Stimulated activated naive CD8-positive, alpha-beta T cell treated with anti-CD3 and anti-CD28 coated beads, Interleukin-15, Interleukin-2, amounts not matched to agents 100 ng/mL and 50 ng/mL, for 24 hours (primary cell): ENCODE measurements around the gene OR2A12.
"Not testable (repeated sequence)": the region's sequence is repeated elsewhere in the genome, so short reads cannot be mapped to it uniquely, and the experiment has no call there.

Experiments
- H3K27ac Mint-ChIP-seq: one replicate; pipeline ENCODE4 v1.8.0; 2021; ENCODE audit warnings: mild to moderate bottlenecking, mixed read lengths
- H3K27me3 Mint-ChIP-seq: one replicate; pipeline ENCODE4 v1.8.0; 2021; ENCODE audit warnings: mixed read lengths
- H3K36me3 Mint-ChIP-seq: one replicate; pipeline ENCODE4 v1.8.0; 2021; ENCODE audit warnings: low read depth, mixed read lengths
- H3K4me1 Mint-ChIP-seq: one replicate; pipeline ENCODE4 v1.8.0; 2021; ENCODE audit warnings: low read depth, mixed read lengths
- H3K4me3 Mint-ChIP-seq: one replicate; pipeline ENCODE4 v1.8.0; 2021; ENCODE audit warnings: mild to moderate bottlenecking, mixed read lengths
- H3K9me3 Mint-ChIP-seq: one replicate; pipeline ENCODE4 v1.8.0; 2021; ENCODE audit warnings: mixed read lengths

The OR2A12 gene

DNA sequence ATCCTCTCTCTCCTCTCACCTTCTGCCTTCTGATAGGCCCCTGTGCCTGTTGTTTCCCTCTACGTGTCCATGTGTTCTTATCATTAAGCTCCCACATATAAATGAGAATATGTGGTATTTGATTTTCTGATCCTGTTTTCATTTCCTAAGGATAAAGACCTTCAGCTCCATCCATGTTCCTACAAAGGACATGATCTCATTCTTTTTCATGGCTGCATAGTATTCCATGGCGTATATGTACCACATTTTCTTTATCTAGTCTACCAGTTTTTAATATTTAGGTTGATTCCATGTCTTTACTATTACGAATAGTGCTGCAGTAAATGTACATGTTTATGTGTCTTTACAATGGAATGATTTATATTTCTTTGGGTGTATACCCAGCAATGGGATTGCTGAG lies 4.6 kb downstream of the OR2A12 start:
- Mint-ChIP-seq H3K4me3 (no peak overlapping the region), H3K36me3 (no peaks in the 10 kb centered on the region), H3K27ac (no peak overlapping the region), H3K9me3 (peaks cover 8% of the 10 kb centered on the region), H3K4me1 (no peaks in the 10 kb centered on the region), H3K27me3 (peaks cover 5% of the 10 kb centered on the region)

DNA sequence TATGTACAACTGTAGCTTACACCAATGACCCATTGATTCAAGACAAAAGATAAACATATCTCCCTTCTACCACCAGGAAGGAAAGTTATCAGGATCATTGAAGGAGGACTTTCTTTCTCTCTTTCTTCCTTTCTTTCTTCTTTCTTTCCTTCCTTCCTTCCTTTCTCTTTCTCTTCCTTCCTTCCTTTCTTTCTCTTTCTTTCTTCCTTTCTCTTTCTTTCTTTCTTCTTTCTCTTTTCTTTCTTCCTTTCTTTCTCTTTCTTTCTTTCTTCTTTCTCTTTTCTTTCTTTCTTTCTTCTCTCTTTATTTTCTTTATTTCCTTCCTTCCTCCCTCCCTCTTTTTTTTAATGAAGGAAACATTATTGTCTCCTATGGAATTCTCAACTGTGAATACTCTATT lies 12.7 kb downstream of the OR2A12 start:
- Mint-ChIP-seq H3K4me3 (no peak overlapping the region), H3K9me3 (no peaks in the 10 kb centered on the region), H3K27ac (no peak overlapping the region), H3K27me3 (peaks cover 15% of the 10 kb centered on the region), H3K36me3 (no peaks in the 10 kb centered on the region), H3K4me1 (no peaks in the 10 kb centered on the region)

DNA sequence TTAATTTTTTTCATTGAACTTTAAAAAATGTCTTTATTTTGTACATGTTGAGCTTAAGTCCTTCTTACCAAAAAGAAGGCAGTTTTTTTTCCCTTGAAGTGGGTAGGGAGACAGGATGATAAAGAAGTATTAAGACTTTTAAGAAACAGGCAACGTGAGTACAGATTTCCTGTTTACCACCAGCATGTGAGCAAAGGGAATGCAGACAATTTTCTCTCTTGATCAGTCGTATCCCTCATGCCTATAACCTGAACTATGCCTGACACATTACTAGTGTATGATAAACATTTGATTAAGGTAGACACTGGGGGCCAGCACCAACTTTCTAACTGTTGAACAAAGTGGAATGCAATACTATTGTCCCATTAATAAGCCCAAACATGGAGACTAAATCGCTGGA lies 14.5 kb downstream of the OR2A12 start:
- H3K27ac Mint-ChIP-seq = no peak overlapping the region
- no peak overlapping the region for H3K4me3 Mint-ChIP-seq
- no peaks in the 10 kb centered on the region for H3K36me3 Mint-ChIP-seq
- H3K4me1 Mint-ChIP-seq = no peaks in the 10 kb centered on the region
- no peaks in the 10 kb centered on the region for H3K9me3 Mint-ChIP-seq
- peaks cover 19% of the 10 kb centered on the region for H3K27me3 Mint-ChIP-seq

DNA sequence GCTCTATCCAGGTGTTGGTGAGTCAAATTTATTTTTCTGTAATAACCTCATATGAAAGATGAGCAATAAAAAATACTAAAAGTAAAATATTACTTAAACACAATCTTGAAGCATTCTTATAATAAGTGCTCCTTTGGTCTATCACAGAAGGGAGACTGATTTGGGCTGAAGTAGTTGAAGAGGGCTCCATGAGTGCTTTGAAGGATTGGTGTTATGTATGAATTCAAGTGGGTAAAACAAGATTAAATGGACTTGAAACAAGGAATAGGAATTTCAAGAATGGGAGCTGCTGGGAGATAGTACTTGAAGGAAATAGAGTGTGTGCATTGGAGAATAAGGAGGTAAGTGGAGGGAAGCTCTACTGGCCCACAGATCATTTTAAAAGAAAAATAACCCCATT lies 16.0 kb downstream of the OR2A12 start:
- no peaks in the 10 kb centered on the region for H3K9me3 Mint-ChIP-seq
- H3K4me1 Mint-ChIP-seq = no peaks in the 10 kb centered on the region
- no peak overlapping the region for H3K27ac Mint-ChIP-seq
- no peaks in the 10 kb centered on the region for H3K36me3 Mint-ChIP-seq
- H3K27me3 Mint-ChIP-seq = peaks cover 14% of the 10 kb centered on the region
- no peak overlapping the region for H3K4me3 Mint-ChIP-seq

DNA sequence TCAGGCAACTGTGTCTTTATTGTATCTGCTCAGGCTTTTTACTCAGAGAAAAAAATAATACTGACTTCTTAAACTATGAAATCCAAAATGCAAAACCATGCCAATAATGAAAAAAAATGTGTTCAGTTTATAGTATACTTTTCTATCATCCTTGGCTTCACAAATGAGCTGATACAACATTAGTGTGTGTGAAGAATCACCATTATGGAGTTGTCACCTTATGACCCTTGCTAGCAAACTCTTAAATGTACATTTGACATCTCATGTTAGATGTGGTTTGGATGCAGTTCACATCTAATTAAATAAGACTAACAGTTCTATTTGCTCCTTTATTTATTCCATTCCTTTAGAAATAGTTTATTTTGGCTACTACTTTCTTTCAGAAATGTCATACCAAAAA lies 19.1 kb downstream of the OR2A12 start:
- Mint-ChIP-seq H3K27ac (no peak overlapping the region), H3K9me3 (no peaks in the 10 kb centered on the region), H3K4me1 (no peaks in the 10 kb centered on the region), H3K27me3 (peaks cover 4% of the 10 kb centered on the region), H3K36me3 (no peaks in the 10 kb centered on the region), H3K4me3 (no peak overlapping the region)

DNA sequence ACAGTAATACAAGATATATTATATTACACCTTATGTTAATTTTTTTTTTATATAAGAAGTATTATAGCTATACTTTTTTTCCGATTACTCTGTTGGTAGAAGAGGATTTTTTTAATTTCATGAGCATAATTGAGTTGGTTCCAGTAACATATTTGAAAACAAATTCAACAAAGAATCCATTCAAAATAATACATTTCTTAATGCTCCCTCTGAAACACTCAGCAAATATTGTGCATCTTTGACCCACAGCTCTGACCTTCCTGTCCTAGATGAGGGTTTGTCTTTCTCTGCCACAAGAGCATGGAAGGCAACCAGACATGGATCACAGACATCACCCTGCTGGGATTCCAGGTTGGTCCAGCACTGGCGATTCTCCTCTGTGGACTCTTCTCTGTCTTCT lies 23.2 kb downstream of the OR2A12 start, which contains the start of gene OR2A2:
OR2A2 (plus strand) TSS at position 301 of the 400 bp plus-strand sequence; CDS start at position 301, 0 bp downstream.
- H3K9me3 Mint-ChIP-seq = no peaks in the 10 kb centered on the region
- H3K4me3 Mint-ChIP-seq = no peak within 1 kb of the TSS
- no peaks in the 10 kb centered on the region for H3K4me1 Mint-ChIP-seq
- H3K27ac Mint-ChIP-seq = no peak within 1 kb of the TSS
- peaks cover 17% of the 10 kb centered on the region for H3K27me3 Mint-ChIP-seq
- no peaks in the 10 kb centered on the region for H3K36me3 Mint-ChIP-seq

DNA sequence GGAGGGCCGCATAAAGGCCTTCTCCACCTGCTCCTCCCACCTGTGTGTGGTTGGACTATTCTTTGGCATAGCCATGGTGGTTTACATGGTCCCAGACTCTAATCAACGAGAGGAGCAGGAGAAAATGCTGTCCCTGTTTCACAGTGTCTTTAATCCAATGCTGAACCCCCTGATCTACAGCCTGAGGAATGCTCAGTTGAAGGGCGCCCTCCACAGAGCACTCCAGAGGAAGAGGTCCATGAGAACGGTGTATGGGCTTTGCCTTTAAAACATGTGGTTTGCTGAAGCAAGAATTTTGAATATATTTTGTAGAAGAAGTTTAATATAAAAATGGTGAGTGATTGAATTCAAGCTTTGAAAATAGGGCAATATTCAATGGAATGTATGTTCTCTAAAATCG lies 24.2 kb downstream of the OR2A12 start:
- no peak overlapping the region for H3K4me3 Mint-ChIP-seq
- no peaks in the 10 kb centered on the region for H3K4me1 Mint-ChIP-seq
- H3K27me3 Mint-ChIP-seq = peaks cover 15% of the 10 kb centered on the region
- H3K27ac Mint-ChIP-seq = no peak overlapping the region
- no peaks in the 10 kb centered on the region for H3K36me3 Mint-ChIP-seq
- no peaks in the 10 kb centered on the region for H3K9me3 Mint-ChIP-seq

DNA sequence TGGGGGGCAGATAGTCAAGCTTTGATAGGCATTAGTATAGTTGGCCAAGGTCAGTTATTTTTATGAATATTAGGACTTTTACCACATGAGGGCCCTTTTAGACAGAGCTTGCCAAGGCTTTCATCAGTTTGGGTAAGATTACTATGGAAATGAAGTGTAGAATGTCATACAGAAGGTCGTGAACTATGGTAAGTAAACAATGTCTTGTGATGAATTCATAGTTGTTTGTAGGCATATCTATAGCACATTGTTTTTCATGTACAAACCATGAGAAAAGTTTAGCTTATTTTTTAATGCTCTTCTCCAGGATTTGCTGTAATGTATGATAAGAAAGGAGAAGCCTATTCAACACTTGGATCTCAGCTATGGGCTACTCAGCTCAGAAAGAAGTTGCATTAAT lies 27.6 kb downstream of the OR2A12 start:
- Mint-ChIP-seq H3K27me3 (peaks cover 15% of the 10 kb centered on the region), H3K9me3 (no peaks in the 10 kb centered on the region), H3K27ac (no peak overlapping the region), H3K4me1 (no peaks in the 10 kb centered on the region), H3K36me3 (no peaks in the 10 kb centered on the region), H3K4me3 (no peak overlapping the region)

DNA sequence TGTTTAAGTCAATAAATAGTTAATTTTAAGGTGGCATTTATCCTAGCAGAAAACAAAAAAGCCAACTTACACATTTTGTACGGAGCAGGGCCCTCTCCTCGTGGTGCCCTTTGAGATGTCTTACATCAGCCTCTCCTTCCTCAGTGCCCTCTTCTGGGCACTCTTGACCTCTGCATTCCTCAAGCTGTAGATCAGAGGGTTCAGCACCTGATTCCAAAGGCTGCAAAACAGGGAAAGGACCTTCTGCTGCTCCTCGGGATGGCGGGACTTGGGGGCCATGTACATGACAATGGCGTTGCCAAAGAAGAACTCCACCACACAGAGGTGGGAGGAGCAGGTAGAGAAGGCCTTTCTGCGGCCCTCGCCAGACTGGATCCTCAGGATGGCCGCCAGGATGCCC lies 32.3 kb downstream of the OR2A12 start:
- H3K27ac Mint-ChIP-seq = no peak overlapping the region
- H3K4me3 Mint-ChIP-seq = no peak overlapping the region
- peaks cover 4% of the 10 kb centered on the region for H3K27me3 Mint-ChIP-seq
- no peaks in the 10 kb centered on the region for H3K36me3 Mint-ChIP-seq
- no peaks in the 10 kb centered on the region for H3K9me3 Mint-ChIP-seq
- no peaks in the 10 kb centered on the region for H3K4me1 Mint-ChIP-seq

DNA sequence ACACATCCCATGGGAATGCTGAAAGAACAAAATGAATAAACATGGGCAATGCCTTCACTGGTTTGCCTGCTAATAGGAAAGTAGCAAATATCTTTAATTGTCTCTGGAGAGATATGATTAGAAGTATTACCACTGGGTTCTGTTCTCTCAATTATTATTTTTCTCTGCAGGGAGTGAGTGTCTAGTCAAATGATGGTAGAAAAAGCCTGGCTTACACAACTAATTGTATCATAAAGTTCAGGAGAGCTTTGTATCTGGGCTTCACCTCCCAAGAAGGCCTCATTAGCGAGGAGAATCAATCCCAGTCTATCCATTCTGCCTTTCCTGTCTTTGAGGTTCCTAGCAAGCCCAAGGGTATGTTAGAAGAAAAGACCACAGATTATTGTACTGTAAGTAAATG lies 36.8 kb downstream of the OR2A12 start, which contains the start of gene OR2A14:
OR2A14 (plus strand) TSS at position 301 of the 400 bp plus-strand sequence. CDS start 5,937 bp downstream, outside the sequence.
- H3K27me3 Mint-ChIP-seq = peaks cover 4% of the 10 kb centered on the region
- no peak within 1 kb of the TSS for H3K4me3 Mint-ChIP-seq
- no peaks in the 10 kb centered on the region for H3K4me1 Mint-ChIP-seq
- H3K27ac Mint-ChIP-seq = no peak within 1 kb of the TSS
- H3K36me3 Mint-ChIP-seq = no peaks in the 10 kb centered on the region
- H3K9me3 Mint-ChIP-seq = no peaks in the 10 kb centered on the region

DNA sequence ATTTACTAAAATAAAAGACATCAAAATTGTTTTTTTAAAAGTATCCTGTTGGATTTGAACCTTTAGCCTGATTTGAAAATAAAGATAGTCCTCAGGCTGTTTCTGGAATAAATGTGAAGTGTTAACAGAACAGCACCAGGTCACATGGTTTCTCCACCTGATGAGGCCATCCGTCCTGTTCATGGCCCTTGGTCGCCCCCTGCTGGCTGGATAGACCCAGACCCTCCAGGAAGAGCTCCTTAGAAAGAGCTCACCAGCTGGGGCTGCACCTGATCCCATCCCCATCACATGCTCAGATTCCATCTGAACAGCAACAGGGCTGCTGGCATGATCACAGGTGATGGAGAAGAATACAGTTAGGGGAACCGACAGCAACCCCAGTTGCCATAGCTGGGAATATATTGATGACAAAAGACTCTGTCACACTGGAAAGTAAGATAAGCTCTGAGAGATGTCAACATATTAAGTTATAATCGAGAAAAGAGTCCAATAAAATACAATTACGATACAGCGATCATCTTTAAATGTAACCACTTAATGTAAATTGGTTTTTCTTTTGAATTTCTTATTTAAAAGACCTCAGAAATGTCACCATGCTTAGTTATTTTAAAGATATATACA lies 41.7 kb downstream of the OR2A12 start:
- Mint-ChIP-seq H3K9me3 (no peaks in the 10 kb centered on the region), H3K36me3 (no peaks in the 10 kb centered on the region), H3K4me1 (no peaks in the 10 kb centered on the region), H3K27ac (no peak overlapping the region), H3K27me3 (peaks cover 3% of the 10 kb centered on the region), H3K4me3 (no peak overlapping the region)

DNA sequence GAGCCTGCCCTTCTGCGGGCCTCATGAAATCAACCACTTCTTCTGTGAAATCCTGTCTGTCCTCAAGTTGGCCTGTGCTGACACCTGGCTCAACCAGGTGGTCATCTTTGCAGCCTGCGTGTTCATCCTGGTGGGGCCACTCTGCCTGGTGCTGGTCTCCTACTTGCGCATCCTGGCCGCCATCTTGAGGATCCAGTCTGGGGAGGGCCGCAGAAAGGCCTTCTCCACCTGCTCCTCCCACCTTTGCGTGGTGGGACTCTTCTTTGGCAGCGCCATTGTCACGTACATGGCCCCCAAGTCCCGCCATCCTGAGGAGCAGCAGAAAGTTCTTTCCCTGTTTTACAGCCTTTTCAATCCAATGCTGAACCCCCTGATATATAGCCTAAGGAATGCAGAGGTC lies 43.5 kb downstream of the OR2A12 start:
- H3K27ac Mint-ChIP-seq, H3K27me3 Mint-ChIP-seq, H3K36me3 Mint-ChIP-seq, H3K4me3 Mint-ChIP-seq, H3K4me1 Mint-ChIP-seq, H3K9me3 Mint-ChIP-seq: not testable (repeated sequence)

DNA sequence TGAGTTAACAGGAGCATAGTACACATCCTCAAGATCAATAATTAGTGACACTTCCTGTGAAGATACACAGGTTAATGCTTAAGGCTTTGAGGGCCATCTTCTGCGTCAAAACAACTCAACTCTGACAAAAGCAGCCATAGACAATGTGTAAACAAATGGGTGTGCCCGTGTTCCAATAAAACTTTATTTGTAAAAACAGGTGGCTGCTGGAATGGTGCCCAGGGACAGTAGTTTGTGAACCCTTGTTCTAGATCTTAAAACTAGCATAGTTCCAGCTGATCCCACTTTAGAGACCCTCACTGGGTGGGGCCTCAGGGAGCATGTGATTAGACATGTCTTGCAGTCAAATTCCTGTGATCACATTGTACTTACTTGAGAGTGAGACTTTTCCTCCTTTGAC lies 44.7 kb downstream of the OR2A12 start:
- H3K9me3 Mint-ChIP-seq = no peaks in the 10 kb centered on the region
- H3K4me3 Mint-ChIP-seq = no peak overlapping the region
- H3K27ac Mint-ChIP-seq = no peak overlapping the region
- H3K27me3 Mint-ChIP-seq = peaks cover 3% of the 10 kb centered on the region
- H3K36me3 Mint-ChIP-seq = no peaks in the 10 kb centered on the region
- no peaks in the 10 kb centered on the region for H3K4me1 Mint-ChIP-seq

DNA sequence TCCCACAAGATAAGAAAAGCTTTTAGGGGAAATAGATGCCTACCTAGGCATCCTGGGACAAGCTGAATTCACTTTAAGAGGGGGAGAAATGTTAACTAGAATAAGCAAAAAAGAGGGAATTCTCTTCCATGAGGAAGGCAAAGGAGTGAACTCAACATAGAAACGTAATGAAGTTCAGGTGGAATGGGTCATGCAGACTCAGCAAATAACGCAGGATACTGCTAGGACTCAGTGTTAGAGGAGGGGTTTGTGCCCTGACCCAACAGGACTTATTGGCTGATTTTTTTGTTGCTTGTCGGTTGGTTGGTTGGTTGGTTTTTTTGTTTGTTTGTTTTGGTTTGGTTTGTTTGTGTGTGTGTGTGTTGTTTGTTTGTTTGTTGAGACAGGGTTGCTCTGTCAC lies 46.2 kb downstream of the OR2A12 start:
- Mint-ChIP-seq H3K9me3 (no peaks in the 10 kb centered on the region), H3K36me3 (no peaks in the 10 kb centered on the region), H3K4me3 (no peak overlapping the region), H3K4me1 (no peaks in the 10 kb centered on the region), H3K27ac (no peak overlapping the region), H3K27me3 (peaks cover 3% of the 10 kb centered on the region)

DNA sequence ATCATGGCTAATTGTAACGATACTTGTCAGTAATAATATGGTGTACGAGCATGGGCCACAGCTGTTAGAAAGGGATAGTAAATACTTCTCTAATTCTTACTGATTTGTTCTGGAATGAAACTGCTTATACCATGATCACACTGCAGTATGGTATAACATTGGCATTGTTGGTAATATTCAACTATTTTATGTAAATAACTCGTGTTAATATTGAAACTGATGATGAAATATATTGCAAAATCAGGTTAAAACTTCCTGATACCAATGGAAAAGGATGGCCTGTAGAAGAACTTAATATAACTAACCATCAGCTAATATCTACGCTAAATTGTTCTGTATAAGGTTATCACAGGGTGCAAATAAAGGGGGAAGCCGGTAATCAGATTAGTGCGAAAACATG lies 47.2 kb downstream of the OR2A12 start:
- H3K36me3 Mint-ChIP-seq = no peaks in the 10 kb centered on the region
- H3K4me3 Mint-ChIP-seq = no peak overlapping the region
- H3K9me3 Mint-ChIP-seq = no peaks in the 10 kb centered on the region

DNA sequence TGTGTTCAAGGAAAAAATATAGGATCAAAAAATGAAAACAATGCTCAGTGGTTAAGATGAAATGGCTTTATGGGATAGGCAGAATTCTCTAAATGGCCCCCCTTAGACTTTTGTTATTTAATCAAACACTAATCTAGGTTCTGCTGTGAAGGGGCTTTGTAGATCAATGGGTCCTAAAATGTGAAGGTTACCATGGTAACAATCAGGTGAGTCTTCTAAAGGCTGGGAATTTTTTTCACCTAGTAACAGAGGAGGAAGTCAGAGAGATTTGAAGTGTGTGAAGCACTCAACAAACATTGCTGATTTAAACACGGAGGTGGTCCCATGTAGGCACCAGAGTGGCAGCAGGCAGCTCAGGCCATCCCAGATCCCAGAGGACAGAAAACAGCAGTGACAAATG lies 48.0 kb downstream of the OR2A12 start:
- Mint-ChIP-seq H3K27me3 (peaks cover 3% of the 10 kb centered on the region), H3K27ac (no peak overlapping the region), H3K4me3 (no peak overlapping the region), H3K36me3 (no peaks in the 10 kb centered on the region), H3K9me3 (no peaks in the 10 kb centered on the region), H3K4me1 (no peaks in the 10 kb centered on the region)

More for the DNA sequence above, 47.2 kb downstream of the OR2A12 start:
- H3K27ac Mint-ChIP-seq = no peak overlapping the region
- H3K4me1 Mint-ChIP-seq = no peaks in the 10 kb centered on the region
- H3K27me3 Mint-ChIP-seq = peaks cover 3% of the 10 kb centered on the region
